Measurements from ENCODE around the gene FHOD3.

GRCh38 chr18:36271153-36271552, 26.4 kb upstream of the FHOD3 start:
- TF ChIP-seq POLR2A (IDR thresholded peaks at IDR 0.05) (no peak), CTCF (IDR thresholded peaks at IDR 0.05) (no peak), POLR2AphosphoS5 (IDR thresholded peaks at IDR 0.05; ENCODE audit: insufficient read depth in 1 of 2, low read depth in 1 of 2) (no peak)
